ENCODE data around the gene GRIN2A.

GRCh38 chr16:10026593-10026992 lies 155.6 kb downstream of the GRIN2A start:
- TF ChIP-seq CTCF (IDR thresholded peaks at IDR 0.05): no peak
- no peak for TF ChIP-seq POLR2A (IDR thresholded peaks at IDR 0.05)

All from Peyer's patch (tissue), 4 donors.